A549 (cell line): ENCODE results near the gene TRERF1.

Experiments
- CTCF ChIP-seq: fragments of >200 bp; sonication (Bioruptor Twin); formaldehyde crosslinking; IDR thresholded peaks from 3 replicates; pipeline ENCODE4 v1.5.1; 2016
- HDAC2 ChIP-seq: fragments of 200-600 bp; sonication (generic); IDR thresholded peaks from 2 replicates; pipeline ENCODE4 v1.6.1; 2016
- MAFK ChIP-seq: fragments of 450-650 bp; IDR thresholded peaks from 2 replicates; pipeline ENCODE4 v1.6.1; 2014; ENCODE audit not compliant: partially characterized antibody
- MAX ChIP-seq: IDR thresholded peaks from 2 replicates; pipeline ENCODE4 v1.6.1; 2012
- POLR2A ChIP-seq: IDR thresholded peaks from 2 replicates; pipeline ENCODE4 v1.6.1; 2012; ENCODE audit warnings: mild to moderate bottlenecking, low read length
- TF ChIP-seq, protein P1 (sequence below): IDR thresholded peaks from 2 replicates; pipeline ENCODE4 v1.6.1; 2012
- TF ChIP-seq, protein P2 (sequence below): fragments of >200 bp; sonication (Bioruptor Twin); formaldehyde crosslinking; IDR thresholded peaks from 3 replicates; pipeline ENCODE4 v1.6.1; 2016

- TF ChIP-seq MAX (no peak), POLR2A (no peak), MAFK (no peak), HDAC2 (no peak), CTCF (no peak)
- TF ChIP-seq, protein P1, sequence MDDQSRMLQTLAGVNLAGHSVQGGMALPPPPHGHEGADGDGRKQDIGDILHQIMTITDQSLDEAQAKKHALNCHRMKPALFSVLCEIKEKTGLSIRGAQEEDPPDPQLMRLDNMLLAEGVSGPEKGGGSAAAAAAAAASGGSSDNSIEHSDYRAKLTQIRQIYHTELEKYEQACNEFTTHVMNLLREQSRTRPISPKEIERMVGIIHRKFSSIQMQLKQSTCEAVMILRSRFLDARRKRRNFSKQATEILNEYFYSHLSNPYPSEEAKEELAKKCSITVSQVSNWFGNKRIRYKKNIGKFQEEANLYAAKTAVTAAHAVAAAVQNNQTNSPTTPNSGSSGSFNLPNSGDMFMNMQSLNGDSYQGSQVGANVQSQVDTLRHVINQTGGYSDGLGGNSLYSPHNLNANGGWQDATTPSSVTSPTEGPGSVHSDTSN, result no peak
- TF ChIP-seq, protein P2, sequence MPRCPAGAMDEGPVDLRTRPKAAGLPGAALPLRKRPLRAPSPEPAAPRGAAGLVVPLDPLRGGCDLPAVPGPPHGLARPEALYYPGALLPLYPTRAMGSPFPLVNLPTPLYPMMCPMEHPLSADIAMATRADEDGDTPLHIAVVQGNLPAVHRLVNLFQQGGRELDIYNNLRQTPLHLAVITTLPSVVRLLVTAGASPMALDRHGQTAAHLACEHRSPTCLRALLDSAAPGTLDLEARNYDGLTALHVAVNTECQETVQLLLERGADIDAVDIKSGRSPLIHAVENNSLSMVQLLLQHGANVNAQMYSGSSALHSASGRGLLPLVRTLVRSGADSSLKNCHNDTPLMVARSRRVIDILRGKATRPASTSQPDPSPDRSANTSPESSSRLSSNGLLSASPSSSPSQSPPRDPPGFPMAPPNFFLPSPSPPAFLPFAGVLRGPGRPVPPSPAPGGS, result no peak
Observed at GRCh38 chr6:42221546-42221945, 230.2 kb downstream of the TRERF1 start.
